MM.1S (cell line): Measurements from ENCODE around the gene RTN4R.

Source experiments
- EZH2 ChIP-seq: fragments of 300-600 bp; sonication (generic); optimal IDR thresholded peaks from 2 replicates; pipeline ENCODE3; 2017; ENCODE audit warnings: low read depth, mild to moderate bottlenecking, antibody characterized with exemption, low read length, mixed read lengths
- TF ChIP-seq, protein P1 (sequence below): fragments of 300-600 bp; sonication (generic); IDR thresholded peaks from 2 replicates; pipeline ENCODE4 v1.5.1; 2016; ENCODE audit warnings: antibody characterized with exemption, low read length, mixed read lengths

DNA sequence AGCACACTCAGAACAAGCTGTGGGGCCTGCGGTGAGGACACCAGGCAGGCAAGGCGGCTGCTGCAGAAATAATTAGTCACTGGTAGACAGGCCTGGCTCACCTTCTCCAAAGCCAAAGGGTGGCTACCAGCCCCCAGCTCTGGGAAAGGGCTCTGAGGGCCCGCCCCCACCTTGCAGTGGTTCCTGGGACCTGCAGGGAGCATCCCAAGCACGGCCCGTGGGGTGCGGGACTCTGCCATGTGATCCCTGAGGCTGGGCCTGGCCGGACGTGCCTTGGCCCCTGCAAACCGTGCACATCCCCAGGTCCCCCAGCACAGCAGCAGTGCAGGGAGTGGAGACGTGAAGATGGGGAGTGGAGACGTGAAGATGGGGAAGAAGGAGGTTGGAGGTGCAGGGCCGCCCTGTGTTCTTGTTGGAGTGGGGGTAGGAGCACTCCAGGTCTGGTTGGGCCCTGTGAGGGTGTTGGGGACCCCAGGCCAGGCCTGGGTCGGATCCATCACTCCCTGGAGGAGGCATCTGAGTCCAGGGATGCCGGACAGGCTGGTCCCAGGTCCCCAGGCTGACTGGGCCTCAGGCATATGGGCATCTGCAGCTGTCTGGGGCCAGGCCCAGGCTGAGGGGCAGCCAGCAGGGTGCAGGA is 41.9 kb downstream of the RTN4R start:
- no peak for TF ChIP-seq EZH2
- TF ChIP-seq, protein P1, sequence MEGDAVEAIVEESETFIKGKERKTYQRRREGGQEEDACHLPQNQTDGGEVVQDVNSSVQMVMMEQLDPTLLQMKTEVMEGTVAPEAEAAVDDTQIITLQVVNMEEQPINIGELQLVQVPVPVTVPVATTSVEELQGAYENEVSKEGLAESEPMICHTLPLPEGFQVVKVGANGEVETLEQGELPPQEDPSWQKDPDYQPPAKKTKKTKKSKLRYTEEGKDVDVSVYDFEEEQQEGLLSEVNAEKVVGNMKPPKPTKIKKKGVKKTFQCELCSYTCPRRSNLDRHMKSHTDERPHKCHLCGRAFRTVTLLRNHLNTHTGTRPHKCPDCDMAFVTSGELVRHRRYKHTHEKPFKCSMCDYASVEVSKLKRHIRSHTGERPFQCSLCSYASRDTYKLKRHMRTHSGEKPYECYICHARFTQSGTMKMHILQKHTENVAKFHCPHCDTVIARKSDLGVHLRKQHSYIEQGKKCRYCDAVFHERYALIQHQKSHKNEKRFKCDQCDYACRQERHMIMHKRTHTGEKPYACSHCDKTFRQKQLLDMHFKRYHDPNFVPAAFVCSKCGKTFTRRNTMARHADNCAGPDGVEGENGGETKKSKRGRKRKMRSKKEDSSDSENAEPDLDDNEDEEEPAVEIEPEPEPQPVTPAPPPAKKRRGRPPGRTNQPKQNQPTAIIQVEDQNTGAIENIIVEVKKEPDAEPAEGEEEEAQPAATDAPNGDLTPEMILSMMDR = no peak
